ENCODE data around the gene ZNF780A.
"Not testable (repeated sequence)": the region's sequence is repeated elsewhere in the genome, so short reads cannot be mapped to it uniquely, and the experiment has no call there.

DNA sequence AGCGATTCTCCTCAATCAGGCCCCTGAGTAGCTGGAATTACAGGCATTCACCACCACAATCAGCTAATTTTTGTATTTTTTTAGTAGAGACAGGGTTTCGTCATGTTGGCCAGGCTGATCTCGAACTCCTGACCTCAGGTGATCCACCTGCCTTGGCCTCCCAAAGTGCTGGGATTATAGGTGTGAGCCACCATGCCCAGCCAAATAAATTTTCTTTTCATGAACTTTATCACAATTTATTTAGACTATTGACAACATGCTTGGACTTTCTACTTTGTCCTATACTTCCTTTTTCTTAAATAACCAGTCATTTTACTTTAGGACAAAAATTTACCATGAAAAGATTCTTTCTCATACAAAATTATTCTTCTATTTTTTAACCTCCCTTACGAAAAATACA, 21.5 kb upstream of the ZNF780A start:
- TF ChIP-seq POLR2A, CTCF (IDR thresholded peaks at IDR 0.05): not testable (repeated sequence)

Measured in lower leg skin (tissue), 3 donors.